ENCODE data around the gene CTDP1. TPM values are rescaled to one million over a fixed set of nuclear protein-coding genes. Genes with fewer than 3 reads are reported as not detected.

The CTDP1 gene
- total and polyA plus RNA-seq, 4 donors = 18.8 to 30.5 (median 21.7) TPM

- Histone ChIP-seq H3K27me3 (ENCODE audit: control insufficient read depth in 3 of 3, insufficient read depth in 3 of 3, low read length in 2 of 3) (peaks cover 3 to 82% (median 34%) of the 10 kb centered on the region in 3 donors), H3K36me3 (ENCODE audit: control insufficient read depth in 4 of 4, insufficient read depth in 4 of 4, low read length in 4 of 4) (no peaks in the 10 kb centered on the region), H3K9ac (ENCODE audit: insufficient read depth in 1 of 2, low read length in 2 of 2) (no peak overlapping the region), H3K4me3 (no peak overlapping the region), H3K4me1 (ENCODE audit: control insufficient read depth in 5 of 5, insufficient read depth in 5 of 5, low read length in 5 of 5) (peaks cover 0 to 12% (median 3%) of the 10 kb centered on the region in 5 donors), H3K9me3 (ENCODE audit: control insufficient read depth in 4 of 4, insufficient read depth in 3 of 4, low read length in 3 of 4) (peaks cover 0 to 3% (median 0%) of the 10 kb centered on the region in 4 donors), H3K27ac (ENCODE audit: low read depth in 1 of 2, low read length in 1 of 2) (no peak overlapping the region)
- 51 to 69% methylated on average over 19 to 27 of the region's 27 CpGs for WGBS, 2 donors
- ATAC-seq (ENCODE audit: insufficient read depth, low FRiP score) (no peak), DNase-seq (no peak)
- TF ChIP-seq CTCF (IDR thresholded peaks at IDR 0.05; ENCODE audit: control extremely low read depth, extremely low read depth) = no peak
Measured at GRCh38 chr18:79788734-79789085, 109.1 kb downstream of the CTDP1 start.

- peaks cover 3 to 79% (median 36%) of the 10 kb centered on the region in 3 donors for H3K27me3 ChIP-seq (ENCODE audit: control insufficient read depth in 3 of 3, insufficient read depth in 3 of 3, low read length in 2 of 3)
- no peak for ATAC-seq (ENCODE audit: insufficient read depth, low FRiP score)
- peaks cover 0 to 3% (median 0%) of the 10 kb centered on the region in 4 donors for H3K9me3 ChIP-seq (ENCODE audit: control insufficient read depth in 4 of 4, insufficient read depth in 3 of 4, low read length in 3 of 4)
- DNase-seq = no peak
- no peak overlapping the region for H3K4me3 ChIP-seq
- H3K27ac ChIP-seq (ENCODE audit: low read depth in 1 of 2, low read length in 1 of 2) = no peak overlapping the region
- peaks cover 0 to 12% (median 3%) of the 10 kb centered on the region in 5 donors for H3K4me1 ChIP-seq (ENCODE audit: control insufficient read depth in 5 of 5, insufficient read depth in 5 of 5, low read length in 5 of 5)
- H3K9ac ChIP-seq (ENCODE audit: insufficient read depth in 1 of 2, low read length in 2 of 2) = no peak overlapping the region
- no peak for TF ChIP-seq CTCF (IDR thresholded peaks at IDR 0.05; ENCODE audit: control extremely low read depth, extremely low read depth)
- 90% methylated on average over 54 of the region's 54 CpGs for WGBS, 2 donors
- no peaks in the 10 kb centered on the region for H3K36me3 ChIP-seq (ENCODE audit: control insufficient read depth in 4 of 4, insufficient read depth in 4 of 4, low read length in 4 of 4)
Measured at GRCh38 chr18:79789091-79789891, 109.7 kb downstream of the CTDP1 start.

GRCh38 chr18:79789901-79790890 lies 110.6 kb downstream of the CTDP1 start:
- Histone ChIP-seq H3K36me3 (ENCODE audit: control insufficient read depth in 4 of 4, insufficient read depth in 4 of 4, low read length in 4 of 4) (no peaks in the 10 kb centered on the region), H3K9me3 (ENCODE audit: control insufficient read depth in 4 of 4, insufficient read depth in 3 of 4, low read length in 3 of 4) (peaks cover 0 to 5% (median 0%) of the 10 kb centered on the region in 4 donors), H3K9ac (ENCODE audit: insufficient read depth in 1 of 2, low read length in 2 of 2) (no peak overlapping the region), H3K4me3 (no peak overlapping the region), H3K27ac (ENCODE audit: low read depth in 1 of 2, low read length in 1 of 2) (no peak overlapping the region), H3K4me1 (ENCODE audit: control insufficient read depth in 5 of 5, insufficient read depth in 5 of 5, low read length in 5 of 5) (peaks cover 0 to 12% (median 3%) of the 10 kb centered on the region in 5 donors), H3K27me3 (ENCODE audit: control insufficient read depth in 3 of 3, insufficient read depth in 3 of 3, low read length in 2 of 3) (peaks cover 3 to 73% (median 34%) of the 10 kb centered on the region in 3 donors)
- ATAC-seq (ENCODE audit: insufficient read depth, low FRiP score) (no peak), DNase-seq (no peak)
- WGBS, 2 donors = 72 to 74% methylated on average over 46 of the region's 46 CpGs
- TF ChIP-seq CTCF (IDR thresholded peaks at IDR 0.05; ENCODE audit: control extremely low read depth, extremely low read depth) = no peak

All from lung (tissue), 12 donors.